Tibial artery (tissue), 4 donors: ENCODE data around the gene ARSD.
A peak's percentile ranks its signal among the peaks of the same experiment; 100 is the strongest.
"Not testable (repeated sequence)": the region's sequence is repeated elsewhere in the genome, so short reads cannot be mapped to it uniquely, and the experiment has no call there.

Experiments used
- DNase-seq, 2 donors: peaks; one replicate each; pipeline ENCODE4 v3.0.0-alpha.2; 2019
- H3K27ac ChIP-seq, 2 donors: fragments of 200-600 bp; sonication (generic) in 1 of 2; 1 replicate in 1 of 2; 2 replicates in 1 of 2; pipeline ENCODE4 v1.5.1; 2018 to 2019; ENCODE audit warnings: mild to moderate bottlenecking in 1 of 2
- H3K27me3 ChIP-seq, 2 donors: fragments of 200-600 bp; sonication (generic) in 1 of 2; one replicate each; pipeline versions ENCODE4 v1.5.1 to v1.6.0; 2016 to 2019
- H3K36me3 ChIP-seq, 3 donors: fragments of 200-600 bp; sonication (generic) in 2 of 3; one replicate each; pipeline ENCODE4 v1.5.1; 2016 to 2019; ENCODE audit warnings: mild to moderate bottlenecking in 2 of 3
- H3K4me1 ChIP-seq, 4 donors: fragments of 200-600 bp; sonication (generic) in 2 of 4; 1 replicate in 3 of 4; 2 replicates in 1 of 4; pipeline ENCODE4 v1.5.1; 2016 to 2019
- H3K4me3 ChIP-seq, 2 donors: fragments of 200-600 bp; sonication (generic) in 1 of 2; 1 replicate in 1 of 2; 2 replicates in 1 of 2; pipeline ENCODE4 v1.5.1; 2018 to 2019; ENCODE audit warnings: mild to moderate bottlenecking in 2 of 2
- H3K9me3 ChIP-seq, 3 donors: fragments of 200-600 bp; sonication (generic) in 1 of 3; one replicate each; pipeline ENCODE4 v1.5.1; 2016 to 2019
- intact Hi-C: fragments of 100-400 bp; cut with DNase I; formaldehyde crosslinking; loops from one replicate; pipeline ENCODE4 v1.15.0; 2023; ENCODE audit warnings: low total_unique reads
- TF ChIP-seq, protein P1 (sequence below), 2 experiments: fragments of 200-600 bp in 1 of 2; fragments of 450-650 bp in 1 of 2; IDR thresholded peaks; one replicate each; pipeline ENCODE4 v1.5.1; 2017 to 2019; ENCODE audit warnings: antibody characterized with exemption in 2 of 2, mild to moderate bottlenecking in 1 of 2, moderate library complexity in 1 of 2

The ARSD gene

DNA sequence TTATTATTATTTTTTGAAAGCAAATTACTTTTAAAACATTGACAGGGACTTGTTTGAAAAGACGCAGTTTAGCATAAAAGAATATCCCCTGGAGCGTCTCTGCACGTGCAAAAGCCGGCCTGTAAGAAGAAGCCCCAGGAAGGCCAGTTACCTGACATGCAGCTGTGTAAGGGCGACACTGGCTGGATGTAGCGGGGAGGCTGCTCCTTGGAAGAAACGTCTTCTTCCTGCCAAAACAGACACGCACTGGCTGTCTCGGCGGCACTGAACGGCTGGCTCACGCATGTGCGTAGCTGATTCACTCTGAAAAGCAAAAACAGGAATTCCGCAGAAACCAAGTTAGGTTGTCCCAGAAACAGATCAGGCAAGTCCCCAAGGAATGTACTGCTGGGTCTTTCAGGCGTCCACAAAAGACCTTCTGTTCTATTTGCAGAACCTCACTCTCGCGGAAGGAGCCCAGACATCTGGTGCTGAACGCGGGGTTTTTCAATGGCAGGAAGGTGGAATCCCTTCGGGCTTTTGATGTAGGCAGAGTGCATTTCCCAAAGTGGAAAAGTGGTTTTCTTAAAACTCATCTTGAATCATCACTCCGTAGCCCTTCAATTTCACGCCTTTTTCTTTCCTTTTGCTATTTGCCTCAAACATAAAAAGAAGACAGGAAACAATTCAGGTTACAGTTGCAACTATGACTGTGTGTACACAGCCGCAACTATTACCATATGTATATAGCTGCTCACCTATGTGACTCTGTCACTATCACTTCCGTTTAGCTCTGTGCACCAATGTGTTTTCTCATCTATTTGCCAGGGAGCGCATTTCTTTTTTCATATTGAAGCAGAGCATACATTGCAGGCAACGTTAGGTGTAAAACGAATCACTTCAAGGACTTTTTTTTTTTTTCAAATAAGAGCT, 39.1 kb upstream of the ARSD start:
- intact Hi-C loops = no loop called here
- Histone ChIP-seq H3K4me1 (peaks cover 0 to 3% (median 0%) of the 10 kb centered on the region in 4 donors), H3K27me3 (no peaks in the 10 kb centered on the region), H3K9me3 (no peaks in the 10 kb centered on the region), H3K27ac (no peak overlapping the region), H3K4me3 (peak overlapping the region; percentile 19 to 20), H3K36me3 (no peaks in the 10 kb centered on the region)
- TF ChIP-seq, protein P1, sequence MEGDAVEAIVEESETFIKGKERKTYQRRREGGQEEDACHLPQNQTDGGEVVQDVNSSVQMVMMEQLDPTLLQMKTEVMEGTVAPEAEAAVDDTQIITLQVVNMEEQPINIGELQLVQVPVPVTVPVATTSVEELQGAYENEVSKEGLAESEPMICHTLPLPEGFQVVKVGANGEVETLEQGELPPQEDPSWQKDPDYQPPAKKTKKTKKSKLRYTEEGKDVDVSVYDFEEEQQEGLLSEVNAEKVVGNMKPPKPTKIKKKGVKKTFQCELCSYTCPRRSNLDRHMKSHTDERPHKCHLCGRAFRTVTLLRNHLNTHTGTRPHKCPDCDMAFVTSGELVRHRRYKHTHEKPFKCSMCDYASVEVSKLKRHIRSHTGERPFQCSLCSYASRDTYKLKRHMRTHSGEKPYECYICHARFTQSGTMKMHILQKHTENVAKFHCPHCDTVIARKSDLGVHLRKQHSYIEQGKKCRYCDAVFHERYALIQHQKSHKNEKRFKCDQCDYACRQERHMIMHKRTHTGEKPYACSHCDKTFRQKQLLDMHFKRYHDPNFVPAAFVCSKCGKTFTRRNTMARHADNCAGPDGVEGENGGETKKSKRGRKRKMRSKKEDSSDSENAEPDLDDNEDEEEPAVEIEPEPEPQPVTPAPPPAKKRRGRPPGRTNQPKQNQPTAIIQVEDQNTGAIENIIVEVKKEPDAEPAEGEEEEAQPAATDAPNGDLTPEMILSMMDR (IDR thresholded peaks at IDR 0.05) = no peak
- no peak for DNase-seq

GRCh38 chrX:2967584-2967983, 38.4 kb upstream of the ARSD start:
- H3K27me3 ChIP-seq = no peaks in the 10 kb centered on the region
- intact Hi-C loops = no loop called here
- no peak overlapping the region for H3K27ac ChIP-seq
- no peaks in the 10 kb centered on the region for H3K36me3 ChIP-seq
- no peak for DNase-seq
- H3K4me1 ChIP-seq = peaks cover 0 to 3% (median 0%) of the 10 kb centered on the region in 4 donors
- TF ChIP-seq, protein P1 (IDR thresholded peaks at IDR 0.05) = no peak
- H3K9me3 ChIP-seq = no peaks in the 10 kb centered on the region
- H3K4me3 ChIP-seq = peak overlapping the region; percentile 19 to 20

DNA sequence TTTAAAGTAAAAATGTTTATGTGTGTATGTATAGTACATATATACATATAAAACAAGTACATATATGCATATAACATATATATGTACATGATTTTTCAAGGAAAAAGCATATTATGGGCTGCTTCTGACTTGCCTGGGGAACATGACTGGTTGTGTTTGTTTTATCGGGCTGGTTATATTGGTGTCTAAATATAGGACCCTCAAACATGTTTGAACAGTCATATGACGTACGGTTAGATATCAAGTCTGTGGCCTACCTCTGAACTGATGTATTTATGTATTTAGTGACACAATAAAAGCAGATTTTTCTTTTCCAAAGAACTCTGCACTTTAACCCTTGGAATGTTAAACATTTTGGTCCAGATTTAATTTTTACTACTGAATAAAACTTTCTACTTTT, 37.9 kb upstream of the ARSD start:
- Histone ChIP-seq H3K27ac (no peak overlapping the region), H3K27me3 (no peaks in the 10 kb centered on the region), H3K36me3 (no peaks in the 10 kb centered on the region), H3K9me3 (no peaks in the 10 kb centered on the region), H3K4me3 (no peak overlapping the region), H3K4me1 (peaks cover 0 to 3% (median 0%) of the 10 kb centered on the region in 4 donors)
- DNase-seq = no peak
- TF ChIP-seq, protein P1 (IDR thresholded peaks at IDR 0.05) = no peak
- intact Hi-C loops = no loop called here

DNA sequence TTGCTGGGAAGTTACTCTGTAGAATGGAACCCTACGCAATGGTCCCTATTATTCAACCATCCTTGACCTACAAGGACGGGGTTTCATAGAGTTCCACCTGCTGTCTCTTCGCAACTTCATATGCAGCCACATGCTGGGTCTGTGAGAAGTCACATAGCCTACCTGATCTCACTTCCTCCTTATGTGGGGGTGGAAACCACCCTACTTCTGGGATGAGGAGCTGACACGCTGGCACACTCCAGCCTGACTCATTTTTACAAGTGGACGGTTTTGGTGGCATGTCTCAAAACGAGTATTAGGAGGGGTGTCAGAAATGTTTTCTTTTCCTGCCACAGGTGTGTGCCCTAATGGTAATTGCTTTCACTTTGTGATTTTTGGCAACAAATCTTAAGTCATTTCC, 36.8 kb upstream of the ARSD start:
- Histone ChIP-seq H3K4me3 (no peak overlapping the region), H3K27me3 (no peaks in the 10 kb centered on the region), H3K4me1 (peaks cover 0 to 3% (median 0%) of the 10 kb centered on the region in 4 donors), H3K27ac (no peak overlapping the region), H3K36me3 (no peaks in the 10 kb centered on the region), H3K9me3 (no peaks in the 10 kb centered on the region)
- no peak for DNase-seq
- TF ChIP-seq, protein P1 (IDR thresholded peaks at IDR 0.05) = no peak
- intact Hi-C loops = no loop called here

GRCh38 chrX:2963992-2964794, 35.1 kb upstream of the ARSD start:
- intact Hi-C loops, H3K4me1 ChIP-seq, H3K4me3 ChIP-seq, DNase-seq, H3K36me3 ChIP-seq, H3K9me3 ChIP-seq, H3K27ac ChIP-seq, H3K27me3 ChIP-seq: not testable (repeated sequence)

DNA sequence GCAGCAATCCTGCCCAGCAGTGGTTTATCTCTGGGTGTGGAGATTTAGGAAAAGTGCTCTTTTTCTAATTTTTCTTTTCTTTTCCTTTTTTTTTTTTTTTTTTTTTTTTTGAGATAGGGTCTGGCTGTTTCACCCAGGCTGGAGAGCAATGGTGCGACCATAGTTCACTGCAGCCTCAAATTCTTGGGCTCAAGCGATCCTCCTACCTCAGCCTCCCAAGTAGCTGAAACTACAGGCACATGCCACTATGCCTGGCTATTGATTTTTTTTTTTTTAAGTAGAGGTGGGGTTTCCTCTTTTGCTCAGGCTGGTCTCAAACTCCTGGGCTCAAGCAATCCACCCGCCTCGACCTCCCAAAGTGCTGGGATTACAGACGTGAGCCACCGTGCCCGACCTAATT, 34.3 kb upstream of the ARSD start:
- H3K27me3 ChIP-seq, H3K4me1 ChIP-seq, intact Hi-C loops, H3K4me3 ChIP-seq, H3K27ac ChIP-seq, H3K36me3 ChIP-seq, H3K9me3 ChIP-seq, DNase-seq: not testable (repeated sequence)
